HEK293 (cell line): ENCODE results near the gene TLE6.

Experiments
- GLIS2 ChIP-seq: fragments of 450-650 bp; formaldehyde crosslinking; IDR thresholded peaks from 2 replicates; pipeline ENCODE4 v1.5.1; 2016; ENCODE audit warnings: missing biosample characterization, missing genetic modification characterization
- HOXA7 ChIP-seq: sonication (generic); formaldehyde crosslinking; IDR thresholded peaks from 2 replicates; pipeline ENCODE4 v1.8.1; 2022; ENCODE audit warnings: missing genetic modification reagents, borderline replicate concordance
- KLF1 ChIP-seq: fragments of 450-650 bp; formaldehyde crosslinking; IDR thresholded peaks from 2 replicates; pipeline ENCODE4 v1.5.1; 2016; ENCODE audit warnings: missing biosample characterization, missing genetic modification characterization
- KLF9 ChIP-seq: fragments of 450-650 bp; formaldehyde crosslinking; IDR thresholded peaks from 2 replicates; pipeline ENCODE4 v1.5.1; 2016; ENCODE audit warnings: missing biosample characterization, missing genetic modification characterization, low read depth
- MZF1 ChIP-seq: fragments of 450-650 bp; formaldehyde crosslinking; IDR thresholded peaks from 2 replicates; pipeline ENCODE4 v1.5.1; 2017; ENCODE audit warnings: missing biosample characterization, missing genetic modification characterization, borderline replicate concordance
- RBAK ChIP-seq: fragments of 450-650 bp; formaldehyde crosslinking; IDR thresholded peaks from 2 replicates; pipeline ENCODE4 v1.5.1; 2016; ENCODE audit warnings: missing biosample characterization, missing genetic modification characterization
- SCRT2 ChIP-seq: fragments of 450-650 bp; formaldehyde crosslinking; IDR thresholded peaks from 2 replicates; pipeline ENCODE4 v1.5.1; 2016; ENCODE audit warnings: missing biosample characterization, missing genetic modification characterization
- SP7 ChIP-seq: fragments of 450-650 bp; formaldehyde crosslinking; IDR thresholded peaks from 2 replicates; pipeline ENCODE4 v1.5.1; 2016; ENCODE audit warnings: missing biosample characterization, missing genetic modification characterization
- ZEB2 ChIP-seq: fragments of 450-650 bp; formaldehyde crosslinking; IDR thresholded peaks from 2 replicates; pipeline ENCODE4 v1.5.1; 2016; ENCODE audit warnings: missing biosample characterization, missing genetic modification characterization
- ZFHX2 ChIP-seq: fragments of 450-650 bp; formaldehyde crosslinking; conservative IDR thresholded peaks from 2 replicates; pipeline ENCODE4 v1.5.1; 2016; ENCODE audit warnings: missing biosample characterization, missing genetic modification characterization
- ZIC2 ChIP-seq: fragments of 450-650 bp; formaldehyde crosslinking; IDR thresholded peaks from 2 replicates; pipeline ENCODE4 v1.5.1; 2016; ENCODE audit warnings: missing biosample characterization, missing genetic modification characterization
- ZNF133 ChIP-seq: fragments of 450-650 bp; formaldehyde crosslinking; IDR thresholded peaks from 2 replicates; pipeline ENCODE4 v1.5.1; 2016; ENCODE audit warnings: missing biosample characterization, missing genetic modification characterization
- ZNF138 ChIP-seq: fragments of 450-650 bp; formaldehyde crosslinking; IDR thresholded peaks from 2 replicates; pipeline ENCODE4 v1.5.1; 2016; ENCODE audit warnings: missing biosample characterization, missing genetic modification characterization, borderline replicate concordance
- ZNF140 ChIP-seq: fragments of 450-650 bp; formaldehyde crosslinking; IDR thresholded peaks from 2 replicates; pipeline ENCODE4 v1.5.1; 2016; ENCODE audit warnings: missing biosample characterization, missing genetic modification characterization
- ZNF157 ChIP-seq: fragments of 450-650 bp; formaldehyde crosslinking; IDR thresholded peaks from 2 replicates; pipeline ENCODE4 v1.5.1; 2016; ENCODE audit warnings: missing biosample characterization, missing genetic modification characterization
- ZNF184 ChIP-seq: fragments of 450-650 bp; IDR thresholded peaks from 2 replicates; pipeline ENCODE4 v1.5.1; 2018; ENCODE audit warnings: missing biosample characterization, mild to moderate bottlenecking, missing genetic modification characterization
- ZNF366 ChIP-seq: fragments of 450-650 bp; formaldehyde crosslinking; conservative IDR thresholded peaks from 2 replicates; pipeline ENCODE4 v1.5.1; 2016; ENCODE audit warnings: missing biosample characterization, missing genetic modification characterization
- ZNF433 ChIP-seq: fragments of 450-650 bp; formaldehyde crosslinking; IDR thresholded peaks from 2 replicates; pipeline ENCODE4 v1.5.1; 2016; ENCODE audit warnings: missing biosample characterization, missing genetic modification characterization, low read depth
- ZNF501 ChIP-seq: fragments of 450-650 bp; formaldehyde crosslinking; IDR thresholded peaks from 2 replicates; pipeline ENCODE4 v1.5.1; 2016; ENCODE audit warnings: missing biosample characterization, missing genetic modification characterization
- ZNF548 ChIP-seq: fragments of 450-650 bp; formaldehyde crosslinking; IDR thresholded peaks from 2 replicates; pipeline ENCODE4 v1.5.1; 2016; ENCODE audit warnings: missing biosample characterization, missing genetic modification characterization
- ZNF596 ChIP-seq: fragments of 450-650 bp; IDR thresholded peaks from 2 replicates; pipeline ENCODE4 v1.5.0; 2018; ENCODE audit warnings: missing biosample characterization, mild to moderate bottlenecking, missing genetic modification characterization, moderate library complexity
- ZNF600 ChIP-seq: fragments of 450-650 bp; formaldehyde crosslinking; IDR thresholded peaks from 2 replicates; pipeline ENCODE4 v1.5.1; 2016; ENCODE audit warnings: missing biosample characterization, missing genetic modification characterization
- ZNF623 ChIP-seq: fragments of 450-650 bp; formaldehyde crosslinking; IDR thresholded peaks from 2 replicates; pipeline ENCODE4 v1.5.1; 2016; ENCODE audit warnings: missing biosample characterization, missing genetic modification characterization
- ZXDB ChIP-seq: fragments of 450-650 bp; formaldehyde crosslinking; IDR thresholded peaks from 2 replicates; pipeline ENCODE4 v1.5.1; 2016; ENCODE audit warnings: missing biosample characterization, missing genetic modification characterization
- TF ChIP-seq, protein P1 (sequence below): fragments of 450-650 bp; formaldehyde crosslinking; IDR thresholded peaks from 2 replicates; pipeline ENCODE4 v1.5.1; 2017; ENCODE audit warnings: missing biosample characterization, missing genetic modification characterization
- TF ChIP-seq, protein P2 (sequence below): fragments of 450-650 bp; IDR thresholded peaks from 2 replicates; pipeline ENCODE4 v1.5.1; 2018; ENCODE audit warnings: missing biosample characterization, mild to moderate bottlenecking, missing genetic modification characterization
- TF ChIP-seq, protein P3 (sequence below): fragments of 450-650 bp; formaldehyde crosslinking; IDR thresholded peaks from 2 replicates; pipeline ENCODE4 v1.5.1; 2016; ENCODE audit warnings: missing biosample characterization, missing genetic modification characterization, borderline replicate concordance
- TF ChIP-seq, protein P4 (sequence below): fragments of 450-650 bp; formaldehyde crosslinking; IDR thresholded peaks from 2 replicates; pipeline ENCODE4 v1.5.1; 2017; ENCODE audit warnings: missing biosample characterization, mild to moderate bottlenecking, missing genetic modification characterization, moderate library complexity
- TF ChIP-seq, protein P5 (sequence below): fragments of 450-650 bp; formaldehyde crosslinking; IDR thresholded peaks from 2 replicates; pipeline ENCODE4 v1.5.1; 2016; ENCODE audit warnings: missing biosample characterization, missing genetic modification characterization
- TF ChIP-seq, protein P6 (sequence below): fragments of 450-650 bp; formaldehyde crosslinking; IDR thresholded peaks from 2 replicates; pipeline ENCODE4 v1.5.1; 2017; ENCODE audit warnings: missing biosample characterization, missing genetic modification characterization
- TF ChIP-seq, protein P7 (sequence below): fragments of 450-650 bp; formaldehyde crosslinking; IDR thresholded peaks from 2 replicates; pipeline ENCODE4 v1.5.1; 2016; ENCODE audit warnings: missing biosample characterization, missing genetic modification characterization

The TLE6 gene

DNA sequence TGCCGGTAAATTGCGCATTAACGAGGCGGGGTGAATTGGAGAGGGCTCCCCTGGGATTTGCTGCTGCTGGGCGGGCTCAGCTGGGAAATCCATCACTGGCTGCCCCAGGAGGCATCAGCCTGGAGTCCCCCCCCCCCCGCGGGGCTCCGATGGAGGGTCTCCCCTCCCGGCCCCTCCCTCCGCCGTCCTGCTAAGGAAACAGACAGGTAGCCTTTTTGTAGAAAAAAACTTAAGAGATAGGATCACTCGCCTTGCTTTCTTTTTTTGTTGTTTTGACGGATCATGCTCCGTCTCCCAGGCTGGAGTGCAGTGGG, 6.8 kb downstream of the TLE6 start (continued):
- TF ChIP-seq, protein P1, sequence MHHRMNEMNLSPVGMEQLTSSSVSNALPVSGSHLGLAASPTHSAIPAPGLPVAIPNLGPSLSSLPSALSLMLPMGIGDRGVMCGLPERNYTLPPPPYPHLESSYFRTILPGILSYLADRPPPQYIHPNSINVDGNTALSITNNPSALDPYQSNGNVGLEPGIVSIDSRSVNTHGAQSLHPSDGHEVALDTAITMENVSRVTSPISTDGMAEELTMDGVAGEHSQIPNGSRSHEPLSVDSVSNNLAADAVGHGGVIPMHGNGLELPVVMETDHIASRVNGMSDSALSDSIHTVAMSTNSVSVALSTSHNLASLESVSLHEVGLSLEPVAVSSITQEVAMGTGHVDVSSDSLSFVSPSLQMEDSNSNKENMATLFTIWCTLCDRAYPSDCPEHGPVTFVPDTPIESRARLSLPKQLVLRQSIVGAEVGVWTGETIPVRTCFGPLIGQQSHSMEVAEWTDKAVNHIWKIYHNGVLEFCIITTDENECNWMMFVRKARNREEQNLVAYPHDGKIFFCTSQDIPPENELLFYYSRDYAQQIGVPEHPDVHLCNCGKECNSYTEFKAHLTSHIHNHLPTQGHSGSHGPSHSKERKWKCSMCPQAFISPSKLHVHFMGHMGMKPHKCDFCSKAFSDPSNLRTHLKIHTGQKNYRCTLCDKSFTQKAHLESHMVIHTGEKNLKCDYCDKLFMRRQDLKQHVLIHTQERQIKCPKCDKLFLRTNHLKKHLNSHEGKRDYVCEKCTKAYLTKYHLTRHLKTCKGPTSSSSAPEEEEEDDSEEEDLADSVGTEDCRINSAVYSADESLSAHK (tag by site-specific recombination) = no peak
- TF ChIP-seq ZNF623 = no peak
- 0 out of 2 replicates have a peak, but pooled peaks have one; percentile 92 for TF ChIP-seq ZEB2
- TF ChIP-seq ZNF140 = no peak
- TF ChIP-seq ZNF138 (tag by site-specific recombination) = no peak
- TF ChIP-seq ZNF366 (tag by site-specific recombination) = no peak; the same call in 1 of the 2 replicates
- TF ChIP-seq ZNF600 (tag by site-specific recombination) = no peak
- no peak for TF ChIP-seq SCRT2 (tag by site-specific recombination)
- no peak for TF ChIP-seq RBAK (tag by site-specific recombination)
- TF ChIP-seq, protein P2, sequence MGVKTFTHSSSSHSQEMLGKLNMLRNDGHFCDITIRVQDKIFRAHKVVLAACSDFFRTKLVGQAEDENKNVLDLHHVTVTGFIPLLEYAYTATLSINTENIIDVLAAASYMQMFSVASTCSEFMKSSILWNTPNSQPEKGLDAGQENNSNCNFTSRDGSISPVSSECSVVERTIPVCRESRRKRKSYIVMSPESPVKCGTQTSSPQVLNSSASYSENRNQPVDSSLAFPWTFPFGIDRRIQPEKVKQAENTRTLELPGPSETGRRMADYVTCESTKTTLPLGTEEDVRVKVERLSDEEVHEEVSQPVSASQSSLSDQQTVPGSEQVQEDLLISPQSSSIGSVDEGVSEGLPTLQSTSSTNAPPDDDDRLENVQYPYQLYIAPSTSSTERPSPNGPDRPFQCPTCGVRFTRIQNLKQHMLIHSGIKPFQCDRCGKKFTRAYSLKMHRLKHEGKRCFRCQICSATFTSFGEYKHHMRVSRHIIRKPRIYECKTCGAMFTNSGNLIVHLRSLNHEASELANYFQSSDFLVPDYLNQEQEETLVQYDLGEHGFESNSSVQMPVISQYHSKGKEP (tag by site-specific recombination) = no peak
- 0 out of 2 replicates have a peak, but pooled peaks have one; percentile 0 for TF ChIP-seq ZNF501 (tag by site-specific recombination)
- TF ChIP-seq, protein P3, sequence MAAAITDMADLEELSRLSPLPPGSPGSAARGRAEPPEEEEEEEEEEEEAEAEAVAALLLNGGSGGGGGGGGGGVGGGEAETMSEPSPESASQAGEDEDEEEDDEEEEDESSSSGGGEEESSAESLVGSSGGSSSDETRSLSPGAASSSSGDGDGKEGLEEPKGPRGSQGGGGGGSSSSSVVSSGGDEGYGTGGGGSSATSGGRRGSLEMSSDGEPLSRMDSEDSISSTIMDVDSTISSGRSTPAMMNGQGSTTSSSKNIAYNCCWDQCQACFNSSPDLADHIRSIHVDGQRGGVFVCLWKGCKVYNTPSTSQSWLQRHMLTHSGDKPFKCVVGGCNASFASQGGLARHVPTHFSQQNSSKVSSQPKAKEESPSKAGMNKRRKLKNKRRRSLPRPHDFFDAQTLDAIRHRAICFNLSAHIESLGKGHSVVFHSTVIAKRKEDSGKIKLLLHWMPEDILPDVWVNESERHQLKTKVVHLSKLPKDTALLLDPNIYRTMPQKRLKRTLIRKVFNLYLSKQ = no peak
- TF ChIP-seq KLF9 (tag by site-specific recombination) = 0 out of 2 replicates have a peak, but pooled peaks have one; percentile 45
- no peak for TF ChIP-seq HOXA7 (CRISPR knock-in tag)
- no peak for TF ChIP-seq ZNF433 (tag by site-specific recombination)
- TF ChIP-seq ZNF133 (tag by site-specific recombination) = no peak
- TF ChIP-seq, protein P4, sequence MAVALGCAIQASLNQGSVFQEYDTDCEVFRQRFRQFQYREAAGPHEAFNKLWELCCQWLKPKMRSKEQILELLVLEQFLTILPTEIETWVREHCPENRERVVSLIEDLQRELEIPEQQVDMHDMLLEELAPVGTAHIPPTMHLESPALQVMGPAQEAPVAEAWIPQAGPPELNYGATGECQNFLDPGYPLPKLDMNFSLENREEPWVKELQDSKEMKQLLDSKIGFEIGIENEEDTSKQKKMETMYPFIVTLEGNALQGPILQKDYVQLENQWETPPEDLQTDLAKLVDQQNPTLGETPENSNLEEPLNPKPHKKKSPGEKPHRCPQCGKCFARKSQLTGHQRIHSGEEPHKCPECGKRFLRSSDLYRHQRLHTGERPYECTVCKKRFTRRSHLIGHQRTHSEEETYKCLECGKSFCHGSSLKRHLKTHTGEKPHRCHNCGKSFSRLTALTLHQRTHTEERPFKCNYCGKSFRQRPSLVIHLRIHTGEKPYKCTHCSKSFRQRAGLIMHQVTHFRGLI (tag by site-specific recombination) = no peak
- no peak for TF ChIP-seq ZNF548 (tag by site-specific recombination)
- TF ChIP-seq, protein P5, sequence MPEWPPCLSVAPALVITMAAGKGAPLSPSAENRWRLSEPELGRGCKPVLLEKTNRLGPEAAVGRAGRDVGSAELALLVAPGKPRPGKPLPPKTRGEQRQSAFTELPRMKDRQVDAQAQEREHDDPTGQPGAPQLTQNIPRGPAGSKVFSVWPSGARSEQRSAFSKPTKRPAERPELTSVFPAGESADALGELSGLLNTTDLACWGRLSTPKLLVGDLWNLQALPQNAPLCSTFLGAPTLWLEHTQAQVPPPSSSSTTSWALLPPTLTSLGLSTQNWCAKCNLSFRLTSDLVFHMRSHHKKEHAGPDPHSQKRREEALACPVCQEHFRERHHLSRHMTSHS (tag by site-specific recombination) = no peak; the same call in 1 of the 2 replicates
- no peak for TF ChIP-seq ZFHX2
- TF ChIP-seq, protein P6, sequence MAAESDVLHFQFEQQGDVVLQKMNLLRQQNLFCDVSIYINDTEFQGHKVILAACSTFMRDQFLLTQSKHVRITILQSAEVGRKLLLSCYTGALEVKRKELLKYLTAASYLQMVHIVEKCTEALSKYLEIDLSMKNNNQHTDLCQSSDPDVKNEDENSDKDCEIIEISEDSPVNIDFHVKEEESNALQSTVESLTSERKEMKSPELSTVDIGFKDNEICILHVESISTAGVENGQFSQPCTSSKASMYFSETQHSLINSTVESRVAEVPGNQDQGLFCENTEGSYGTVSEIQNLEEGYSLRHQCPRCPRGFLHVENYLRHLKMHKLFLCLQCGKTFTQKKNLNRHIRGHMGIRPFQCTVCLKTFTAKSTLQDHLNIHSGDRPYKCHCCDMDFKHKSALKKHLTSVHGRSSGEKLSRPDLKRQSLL (tag by site-specific recombination) = no peak
- no peak for TF ChIP-seq ZIC2
- TF ChIP-seq ZNF596 = no peak
- no peak for TF ChIP-seq ZNF157 (tag by site-specific recombination)
- no peak for TF ChIP-seq ZNF184
- peak; percentile 18; the same call in 1 of the 2 replicates for TF ChIP-seq GLIS2 (tag by site-specific recombination)
- no peak; the same call in 1 of the 2 replicates for TF ChIP-seq ZXDB (tag by site-specific recombination)
- no peak for TF ChIP-seq MZF1 (tag by site-specific recombination)
- TF ChIP-seq, protein P7, sequence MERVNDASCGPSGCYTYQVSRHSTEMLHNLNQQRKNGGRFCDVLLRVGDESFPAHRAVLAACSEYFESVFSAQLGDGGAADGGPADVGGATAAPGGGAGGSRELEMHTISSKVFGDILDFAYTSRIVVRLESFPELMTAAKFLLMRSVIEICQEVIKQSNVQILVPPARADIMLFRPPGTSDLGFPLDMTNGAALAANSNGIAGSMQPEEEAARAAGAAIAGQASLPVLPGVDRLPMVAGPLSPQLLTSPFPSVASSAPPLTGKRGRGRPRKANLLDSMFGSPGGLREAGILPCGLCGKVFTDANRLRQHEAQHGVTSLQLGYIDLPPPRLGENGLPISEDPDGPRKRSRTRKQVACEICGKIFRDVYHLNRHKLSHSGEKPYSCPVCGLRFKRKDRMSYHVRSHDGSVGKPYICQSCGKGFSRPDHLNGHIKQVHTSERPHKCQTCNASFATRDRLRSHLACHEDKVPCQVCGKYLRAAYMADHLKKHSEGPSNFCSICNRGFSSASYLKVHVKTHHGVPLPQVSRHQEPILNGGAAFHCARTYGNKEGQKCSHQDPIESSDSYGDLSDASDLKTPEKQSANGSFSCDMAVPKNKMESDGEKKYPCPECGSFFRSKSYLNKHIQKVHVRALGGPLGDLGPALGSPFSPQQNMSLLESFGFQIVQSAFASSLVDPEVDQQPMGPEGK (tag by site-specific recombination) = 0 out of 2 replicates have a peak, but pooled peaks have one; percentile 3
- TF ChIP-seq SP7 (tag by site-specific recombination) = no peak
- TF ChIP-seq KLF1 = peak; percentile 92; the same call in 1 of the 2 replicates
